Stimulated activated CD8-positive, alpha-beta memory T cell treated with anti-CD3 and anti-CD28 coated beads, Interleukin-15, amount 100 ng/mL, for 1 hour (primary cell): ENCODE measurements around the gene NCOR1.
"Not testable (repeated sequence)": the region's sequence is repeated elsewhere in the genome, so short reads cannot be mapped to it uniquely, and the experiment has no call there.

Experiments
- DNase-seq: peaks from one replicate; pipeline ENCODE4 v3.0.0-alpha.2; 2020; ENCODE audit warnings: low read depth

The NCOR1 gene

GRCh38 chr17:16215273-16215964 is at the start of gene NCOR1:
NCOR1 (minus strand) TSS chr17:16215534; CDS start chr17:16194569, 20,965 bp downstream.
- peak; percentile 73 for DNase-seq

- DNase-seq, result no peak
Measured at GRCh38 chr17:16262201-16262600, 46.9 kb upstream of the NCOR1 start.

- no peak for DNase-seq
Measured at GRCh38 chr17:16261049-16261448, 45.7 kb upstream of the NCOR1 start.

- no peak for DNase-seq
Measured at GRCh38 chr17:16259926-16260325, 44.6 kb upstream of the NCOR1 start.

- no peak for DNase-seq
Measured at GRCh38 chr17:16258901-16259300, 43.6 kb upstream of the NCOR1 start.

- DNase-seq, result no peak
Measured at GRCh38 chr17:16255481-16255921, 40.2 kb upstream of the NCOR1 start.

GRCh38 chr17:16254773-16255400 is 39.6 kb upstream of the NCOR1 start:
- DNase-seq, result no peak

- no peak for DNase-seq
Measured at GRCh38 chr17:16251556-16251955, 36.2 kb upstream of the NCOR1 start.

GRCh38 chr17:16251043-16251442 is 35.7 kb upstream of the NCOR1 start:
- no peak for DNase-seq

GRCh38 chr17:16250635-16251034 is 35.3 kb upstream of the NCOR1 start:
- no peak for DNase-seq

- DNase-seq, result no peak
Measured at GRCh38 chr17:16247586-16247984, 32.3 kb upstream of the NCOR1 start.

GRCh38 chr17:16243801-16244567 is 28.6 kb upstream of the NCOR1 start:
- no peak for DNase-seq

GRCh38 chr17:16243385-16243784 is 28.1 kb upstream of the NCOR1 start:
- no peak for DNase-seq

- DNase-seq, result no peak
Measured at GRCh38 chr17:16241906-16242399, 26.6 kb upstream of the NCOR1 start.

- no peak for DNase-seq
Measured at GRCh38 chr17:16239931-16240330, 24.6 kb upstream of the NCOR1 start.

- no peak for DNase-seq
Measured at GRCh38 chr17:16232391-16232790, 17.1 kb upstream of the NCOR1 start.

- not testable (repeated sequence) for DNase-seq
Measured at GRCh38 chr17:16229912-16230561, 14.7 kb upstream of the NCOR1 start.

GRCh38 chr17:16222406-16222805 is 7.1 kb upstream of the NCOR1 start:
- no peak for DNase-seq

GRCh38 chr17:16217002-16217635 is 1.8 kb upstream of the NCOR1 start, which contains the start of gene PIGL:
PIGL (plus strand) TSS chr17:16217210; CDS start chr17:16217227, 17 bp downstream.
- DNase-seq, result peak; percentile 77

- DNase-seq, result not testable (repeated sequence)
Measured at GRCh38 chr17:16216341-16217001, 1.1 kb upstream of the NCOR1 start.

GRCh38 chr17:16215965-16216316 is 607 bp upstream of the NCOR1 start:
- DNase-seq, result peak; percentile 7
